T-cell (primary cell): ENCODE measurements around the gene ZNF664. TPM values are rescaled to one million over a fixed set of nuclear protein-coding genes. Genes with fewer than 3 reads are reported as not detected.

Experiments
- ATAC-seq, 4 experiments: fragments of 200-7000 bp in 3 of 4; fragments of 150-1000 bp in 1 of 4; cut with Tn5 transposase; replicated peaks in 1 of 4; 1 replicate in 3 of 4; 2 replicates in 1 of 4; pipeline ENCODE4 v1.10.0; 2021; ENCODE audit warnings: moderate library complexity in 3 of 4, mild to moderate bottlenecking in 2 of 4, moderate number of reproducible peaks in 1 of 4
- CTCF ChIA-PET, 2 donors: fragments of 300-600 bp; sonication (Branson Sonifier 250); formaldehyde crosslinking; loops; one replicate each; lab custom pipeline; 2022; ENCODE audit warnings: antibody characterized with exemption in 2 of 2; lab: Charles Lee
- POLR2A ChIA-PET, 2 donors: fragments of 300-600 bp; sonication (Branson Sonifier 250); formaldehyde crosslinking; loops; one replicate each; lab custom pipeline; 2022; ENCODE audit warnings: antibody characterized with exemption in 2 of 2; lab: Charles Lee
- DNase-seq, 35 experiments: peaks; one replicate each; pipeline versions ENCODE4 v3.0.0 to v3.0.0-alpha.2; 2013 to 2023
- H3K27ac ChIP-seq: one replicate; pipeline ENCODE4 v1.5.1; 2013; ENCODE audit warnings: low read length
- H3K27me3 ChIP-seq, 2 experiments: replicated peaks in 1 of 2; 1 replicate in 1 of 2; 2 replicates in 1 of 2; pipeline versions ENCODE4 v1.6.1 to v1.7.0; 2013; ENCODE audit warnings: low read length in 1 of 2, mixed read lengths in 1 of 2; ENCODE audit not compliant: control insufficient read depth in 2 of 2, insufficient read depth in 2 of 2; ENCODE audit errors: extremely low read depth in 1 of 2
- H3K36me3 ChIP-seq, 2 donors: 1 replicate in 1 of 2; 2 replicates in 1 of 2; pipeline versions ENCODE4 v1.6.1 to v1.7.0; 2013; ENCODE audit warnings: low read length in 1 of 2; ENCODE audit not compliant: control insufficient read depth in 2 of 2, insufficient read depth in 1 of 2; ENCODE audit errors: extremely low read depth in 1 of 2
- H3K4me1 ChIP-seq, 2 experiments: 1 replicate in 1 of 2; 2 replicates in 1 of 2; pipeline versions ENCODE4 v1.6.1 to v1.7.0; 2013; ENCODE audit warnings: low read length in 2 of 2, mixed read lengths in 1 of 2; ENCODE audit not compliant: insufficient read depth in 2 of 2, control insufficient read depth in 1 of 2; ENCODE audit errors: extremely low read depth in 1 of 2
- H3K4me3 ChIP-seq, 2 donors: 1 replicate in 1 of 2; 2 replicates in 1 of 2; pipeline versions ENCODE4 v1.5.1 to v1.7.0; 2013; ENCODE audit warnings: mild to moderate bottlenecking in 2 of 2, low read length in 1 of 2, moderate library complexity in 1 of 2; ENCODE audit not compliant: control insufficient read depth in 1 of 2; ENCODE audit errors: extremely low read depth in 1 of 2
- H3K9me3 ChIP-seq: 2 replicates; pipeline ENCODE4 v1.7.0; 2013
- H3K27ac Mint-ChIP-seq, 2 donors: one replicate each; pipeline ENCODE4 v1.8.0; 2020 to 2021; ENCODE audit warnings: mild to moderate bottlenecking in 2 of 2, mixed read lengths in 2 of 2
- H3K27me3 Mint-ChIP-seq, 2 donors: one replicate each; pipeline ENCODE4 v1.8.0; 2021 to 2022; ENCODE audit warnings: mixed read lengths in 2 of 2
- H3K36me3 Mint-ChIP-seq: one replicate; pipeline ENCODE4 v1.8.0; 2021; ENCODE audit warnings: mixed read lengths
- H3K4me1 Mint-ChIP-seq, 3 donors: one replicate each; pipeline ENCODE4 v1.8.0; 2020 to 2022; ENCODE audit warnings: mixed read lengths in 3 of 3, mild to moderate bottlenecking in 1 of 3
- H3K4me3 Mint-ChIP-seq, 3 donors: one replicate each; pipeline ENCODE4 v1.8.0; 2020 to 2022; ENCODE audit warnings: mild to moderate bottlenecking in 3 of 3, mixed read lengths in 3 of 3, moderate library complexity in 3 of 3
- H3K9me3 Mint-ChIP-seq, 3 donors: one replicate each; pipeline ENCODE4 v1.8.0; 2020 to 2022; ENCODE audit warnings: mixed read lengths in 3 of 3
- WGBS: methylation state at CpG from one replicate; pipeline ENCODE4 v1.1.5; 2013; ENCODE audit warnings: missing lambda C conversion rate; ENCODE audit not compliant: insufficient coverage; 5-methylcytosine and 5-hydroxymethylcytosine counted together
- total RNA-seq, 35 experiments: library from RNA in 6 of 35; stranded (reverse) in 6 of 35; fragments of 120-200 nt in 1 of 35; gene quantifications; one replicate each; pipeline versions ENCODE4 v1.2.1 to v1.2.4 and lab custom pipeline; 2013 to 2026

Gene ZNF664
- total RNA-seq, 5 donors from 2014 or later (not counting 1 experiment from before 2014, with no cell fraction given) = 30.6 to 58.2 (median 56.1) TPM

DNA sequence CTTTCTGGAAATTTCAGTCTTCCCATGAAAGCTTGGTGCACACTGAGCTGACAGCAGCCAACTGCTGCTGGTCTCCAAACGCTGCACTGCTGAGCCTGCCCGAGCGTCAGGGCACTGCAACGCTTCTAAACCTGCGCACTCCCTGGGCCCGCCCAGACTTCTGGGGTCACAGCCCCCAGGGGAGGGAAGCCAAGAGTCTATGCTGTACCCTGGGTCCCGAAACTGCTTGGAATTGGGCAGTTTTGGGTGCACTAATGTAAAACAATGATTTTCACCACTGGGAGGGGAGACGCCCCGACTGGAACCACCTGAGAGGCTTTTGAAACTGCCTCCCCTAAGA, 32.4 kb upstream of the ZNF664 start:
- H3K36me3 ChIP-seq = peaks cover 31 to 48% of the 10 kb centered on the region in 2 donors
- no peak overlapping the region for H3K4me3 Mint-ChIP-seq
- peaks cover 27 to 35% (median 29%) of the 10 kb centered on the region in 3 donors for H3K4me1 Mint-ChIP-seq
- no peak overlapping the region for H3K4me3 ChIP-seq
- CTCF ChIA-PET = no interaction called here
- peaks cover 9 to 26% of the 10 kb centered on the region in 2 experiments for H3K4me1 ChIP-seq
- H3K27me3 Mint-ChIP-seq = no peaks in the 10 kb centered on the region
- H3K27ac Mint-ChIP-seq = peak overlapping the region in 1 of 2 donors; percentile 55
- no peaks in the 10 kb centered on the region for H3K9me3 ChIP-seq
- POLR2A ChIA-PET = no interaction called here
- H3K9me3 Mint-ChIP-seq = no peaks in the 10 kb centered on the region
- H3K27me3 ChIP-seq = no peaks in the 10 kb centered on the region
- H3K27ac ChIP-seq = no peak overlapping the region
- no peak for ATAC-seq
- DNase-seq = no peak
- 98% methylated on average over 6 of the region's 9 CpGs for WGBS
- H3K36me3 Mint-ChIP-seq = peaks cover 42% of the 10 kb centered on the region

DNA sequence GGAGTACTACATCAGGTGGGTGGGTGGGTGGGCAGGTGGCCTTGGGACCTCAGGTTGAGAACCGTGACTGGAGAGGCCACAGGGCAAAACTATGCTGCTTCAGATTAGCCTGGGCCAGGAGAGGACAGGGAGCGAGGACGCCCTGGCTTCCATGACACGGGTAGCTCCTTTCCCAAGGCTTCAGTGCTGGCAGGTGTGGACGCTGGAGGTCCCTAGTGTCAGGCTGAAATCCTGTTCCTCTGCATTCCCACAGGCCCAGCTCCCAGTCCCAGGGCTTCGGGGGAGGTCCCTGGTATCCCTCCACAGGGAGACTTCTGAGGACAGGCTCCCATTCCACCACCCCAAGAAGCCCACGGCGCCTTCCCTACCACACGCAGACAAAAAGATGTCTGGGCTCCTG, 32.0 kb upstream of the ZNF664 start:
- Mint-ChIP-seq H3K27me3 (no peaks in the 10 kb centered on the region), H3K4me1 (peaks cover 27 to 35% (median 29%) of the 10 kb centered on the region in 3 donors), H3K4me3 (no peak overlapping the region), H3K27ac (no peak overlapping the region), H3K36me3 (peaks cover 45% of the 10 kb centered on the region), H3K9me3 (no peaks in the 10 kb centered on the region)
- Histone ChIP-seq H3K4me3 (no peak overlapping the region), H3K9me3 (no peaks in the 10 kb centered on the region), H3K36me3 (peaks cover 31 to 47% of the 10 kb centered on the region in 2 donors), H3K27me3 (no peaks in the 10 kb centered on the region), H3K27ac (no peak overlapping the region), H3K4me1 (peaks cover 9 to 26% of the 10 kb centered on the region in 2 experiments)
- ATAC-seq (no peak), DNase-seq (peak in 1 of 35 experiments; percentile 2)
- CTCF ChIA-PET = no interaction called here
- POLR2A ChIA-PET = no interaction called here
- WGBS = 99% methylated on average over 8 of the region's 9 CpGs

- H3K27ac Mint-ChIP-seq = no peak overlapping the region
- H3K4me3 Mint-ChIP-seq = no peak overlapping the region
- peaks cover 22 to 29% (median 28%) of the 10 kb centered on the region in 3 donors for H3K4me1 Mint-ChIP-seq
- POLR2A ChIA-PET = no interaction called here
- no peaks in the 10 kb centered on the region for H3K27me3 Mint-ChIP-seq
- H3K36me3 ChIP-seq = peaks cover 31 to 41% of the 10 kb centered on the region in 2 donors
- CTCF ChIA-PET = no interaction called here
- no peaks in the 10 kb centered on the region for H3K27me3 ChIP-seq
- H3K9me3 Mint-ChIP-seq = no peaks in the 10 kb centered on the region
- no peaks in the 10 kb centered on the region for H3K9me3 ChIP-seq
- DNase-seq = no peak
- no peak overlapping the region for H3K4me3 ChIP-seq
- WGBS = 96% methylated on average over 8 of the region's 13 CpGs
- H3K27ac ChIP-seq = no peak overlapping the region
- peaks cover 9 to 26% of the 10 kb centered on the region in 2 experiments for H3K4me1 ChIP-seq
- no peak for ATAC-seq
- H3K36me3 Mint-ChIP-seq = peaks cover 43% of the 10 kb centered on the region
These were observed 31.3 kb upstream of the ZNF664 start for GRCh38 chr12:123941624-123942237.

DNA sequence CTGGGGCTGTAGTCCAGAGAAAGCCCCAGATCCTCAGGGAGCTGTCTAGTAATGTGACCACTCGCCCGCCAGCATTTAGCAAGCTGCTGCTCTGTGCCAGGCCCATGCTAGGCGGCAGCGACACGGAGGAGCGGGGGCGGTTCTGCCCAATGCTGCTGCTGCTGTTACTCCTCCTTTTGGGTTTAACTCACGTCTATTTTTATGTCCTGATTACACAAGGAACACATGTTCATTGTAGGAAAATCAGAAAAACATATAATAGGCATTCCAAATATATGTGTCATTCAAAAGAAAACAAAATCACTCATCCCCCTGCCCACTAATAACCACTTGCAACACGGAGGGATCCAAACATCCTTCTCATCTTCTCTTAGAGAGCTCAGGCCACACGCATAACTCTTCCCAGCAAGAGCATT, 30.8 kb upstream of the ZNF664 start:
- no peak overlapping the region for H3K4me3 Mint-ChIP-seq
- H3K27ac ChIP-seq = no peak overlapping the region
- no peaks in the 10 kb centered on the region for H3K27me3 ChIP-seq
- no peaks in the 10 kb centered on the region for H3K27me3 Mint-ChIP-seq
- CTCF ChIA-PET = no interaction called here
- peaks cover 7 to 21% of the 10 kb centered on the region in 2 experiments for H3K4me1 ChIP-seq
- ATAC-seq (no peak), DNase-seq (peak in 1 of 35 experiments; percentile 0)
- POLR2A ChIA-PET = no interaction called here
- H3K36me3 Mint-ChIP-seq = peaks cover 41% of the 10 kb centered on the region
- H3K4me3 ChIP-seq = no peak overlapping the region
- WGBS = 98% methylated on average over 8 of the region's 10 CpGs
- peaks cover 21 to 28% (median 27%) of the 10 kb centered on the region in 3 donors for H3K4me1 Mint-ChIP-seq
- H3K9me3 ChIP-seq = no peaks in the 10 kb centered on the region
- H3K9me3 Mint-ChIP-seq = no peaks in the 10 kb centered on the region
- peaks cover 31 to 40% of the 10 kb centered on the region in 2 donors for H3K36me3 ChIP-seq
- no peak overlapping the region for H3K27ac Mint-ChIP-seq

- ATAC-seq (no peak), DNase-seq (no peak)
- Mint-ChIP-seq H3K36me3 (peaks cover 36% of the 10 kb centered on the region), H3K4me3 (no peak overlapping the region), H3K27ac (no peak overlapping the region), H3K9me3 (no peaks in the 10 kb centered on the region), H3K4me1 (peaks cover 15 to 19% (median 19%) of the 10 kb centered on the region in 3 donors), H3K27me3 (no peaks in the 10 kb centered on the region)
- POLR2A ChIA-PET = no interaction called here
- 94% methylated on average over 14 of the region's 16 CpGs for WGBS
- Histone ChIP-seq H3K36me3 (peaks cover 31 to 40% of the 10 kb centered on the region in 2 donors), H3K9me3 (no peaks in the 10 kb centered on the region), H3K4me3 (no peak overlapping the region), H3K4me1 (peaks cover 4 to 12% of the 10 kb centered on the region in 2 experiments), H3K27me3 (no peaks in the 10 kb centered on the region), H3K27ac (no peak overlapping the region)
- CTCF ChIA-PET = no interaction called here
These were observed 29.9 kb upstream of the ZNF664 start for GRCh38 chr12:123942911-123943648.

DNA sequence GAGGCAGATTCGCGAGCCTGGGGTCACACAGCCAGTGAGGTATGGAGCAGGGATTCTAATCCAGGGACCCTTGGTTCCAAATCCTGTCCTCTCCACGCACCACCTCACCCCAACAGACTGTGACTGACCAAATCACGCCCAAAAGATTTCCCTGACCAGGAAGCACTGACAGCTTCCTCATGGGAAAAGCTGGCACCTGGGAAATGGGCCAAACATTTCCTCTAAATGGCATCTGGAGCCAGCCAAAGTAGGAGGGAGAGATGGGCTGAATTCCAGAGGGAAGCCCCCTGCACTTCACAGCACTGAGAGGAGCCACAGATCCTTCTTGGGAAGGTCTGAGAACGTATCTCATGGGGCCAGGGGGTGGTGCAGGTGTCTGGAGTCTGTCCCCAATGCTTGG, 29.2 kb upstream of the ZNF664 start:
- Histone ChIP-seq H3K27me3 (no peaks in the 10 kb centered on the region), H3K4me3 (no peak overlapping the region), H3K27ac (no peak overlapping the region), H3K4me1 (peaks cover 0 to 5% of the 10 kb centered on the region in 2 experiments), H3K36me3 (peaks cover 31 to 45% of the 10 kb centered on the region in 2 donors), H3K9me3 (no peaks in the 10 kb centered on the region)
- WGBS = no CpG with 5 or more reads among the region's 5 CpGs
- Mint-ChIP-seq H3K27ac (no peak overlapping the region), H3K36me3 (peaks cover 39% of the 10 kb centered on the region), H3K9me3 (no peaks in the 10 kb centered on the region), H3K27me3 (no peaks in the 10 kb centered on the region), H3K4me3 (no peak overlapping the region), H3K4me1 (peaks cover 10 to 12% (median 11%) of the 10 kb centered on the region in 3 donors)
- POLR2A ChIA-PET = no interaction called here
- CTCF ChIA-PET = no interaction called here
- ATAC-seq = no peak
- no peak for DNase-seq
